Fibroblast of lung (primary cell): ENCODE results near the gene NEBL. TPM values are rescaled to one million over a fixed set of nuclear protein-coding genes. Genes with fewer than 3 reads are reported as not detected.

Experiments
- DNase-seq, 2 donors: peaks; one replicate each; pipeline versions ENCODE4 v3.0.0 to v3.0.0-alpha.2; 2010; ENCODE audit warnings: low read depth in 2 of 2
- H2AFZ ChIP-seq: 2 replicates; pipeline ENCODE4 v1.5.1; 2012; ENCODE audit warnings: low read length, control low read depth, inconsistent platforms
- H3K27ac ChIP-seq: 2 replicates; pipeline ENCODE4 v1.5.1; 2011; ENCODE audit warnings: low read length, control low read depth; ENCODE audit not compliant: insufficient read depth
- H3K27me3 ChIP-seq: 2 replicates; pipeline ENCODE4 v1.5.1; 2011; ENCODE audit warnings: mild to moderate bottlenecking, low read length; ENCODE audit not compliant: control insufficient read depth, insufficient read depth
- H3K36me3 ChIP-seq: 2 replicates; pipeline ENCODE4 v1.5.1; 2011; ENCODE audit warnings: low read length; ENCODE audit not compliant: control insufficient read depth, insufficient read depth
- H3K4me1 ChIP-seq: 2 replicates; pipeline ENCODE4 v1.5.1; 2011; ENCODE audit warnings: low read length; ENCODE audit not compliant: control insufficient read depth, insufficient read depth; ENCODE audit errors: extremely low read depth
- H3K4me2 ChIP-seq: 2 replicates; pipeline ENCODE4 v1.5.1; 2011; ENCODE audit warnings: low read length, control low read depth; ENCODE audit not compliant: insufficient read depth; ENCODE audit errors: extremely low read depth
- H3K4me3 ChIP-seq, 4 experiments: fragments of 200-600 bp in 1 of 4; sonication (generic) in 1 of 4; replicated peaks in 1 of 4; 2 replicates each; pipeline ENCODE4 v1.5.1; 2011 to 2016; ENCODE audit warnings: low read length in 4 of 4, low read depth in 3 of 4, mild to moderate bottlenecking in 3 of 4, control low read depth in 2 of 4, inconsistent platforms in 1 of 4, mixed read lengths in 1 of 4; ENCODE audit not compliant: insufficient read depth in 1 of 4; ENCODE audit errors: control extremely low read depth in 1 of 4
- H3K79me2 ChIP-seq: 2 replicates; pipeline ENCODE4 v1.5.1; 2012; ENCODE audit warnings: mild to moderate bottlenecking, low read length, inconsistent platforms; ENCODE audit not compliant: control insufficient read depth, insufficient read depth
- H3K9ac ChIP-seq: 2 replicates; pipeline ENCODE4 v1.5.1; 2011; ENCODE audit warnings: mild to moderate bottlenecking, low read length, control low read depth; ENCODE audit not compliant: insufficient read depth
- H3K9me3 ChIP-seq: 2 replicates; pipeline ENCODE4 v1.5.1; 2012; ENCODE audit warnings: low read depth, low read length; ENCODE audit not compliant: control insufficient read depth, insufficient read depth
- H4K20me1 ChIP-seq: 2 replicates; pipeline ENCODE4 v1.5.1; 2011; ENCODE audit warnings: low read length; ENCODE audit not compliant: control insufficient read depth, insufficient read depth; ENCODE audit errors: extremely low read depth
- EZH2 ChIP-seq: IDR thresholded peaks from 2 replicates; pipeline ENCODE4 v1.5.1; 2012; ENCODE audit warnings: low read length, control low read depth, mild to moderate bottlenecking; ENCODE audit errors: missing control alignments
- polyA plus RNA-seq, 2 donors: library from polyadenylated mRNA; depleted of rRNA in 1 of 2; stranded (reverse) in 1 of 2; unstranded in 1 of 2; fragments of >200 nt; gene quantifications; 2 replicates each; pipeline ENCODE4 v1.2.1, GENCODE V29; 2011 to 2012; ENCODE audit warnings: missing spikeins in 1 of 2
- total RNA-seq: library from RNA; depleted of rRNA; stranded (reverse); fragments of >200 nt; gene quantifications from 2 replicates; pipeline ENCODE4 v1.2.1, GENCODE V29; 2014
- TF ChIP-seq, protein P1 (sequence below), 2 donors: IDR thresholded peaks in 1 of 2; conservative IDR thresholded peaks in 1 of 2; 1 replicate in 1 of 2; 2 replicates in 1 of 2; pipeline ENCODE4 v1.5.1; 2011 to 2012; ENCODE audit warnings: low read length in 2 of 2, control low read depth in 1 of 2, inconsistent platforms in 1 of 2, low read depth in 1 of 2, mild to moderate bottlenecking in 1 of 2

NEBL gene
- total and polyA plus RNA-seq, 2 donors (not counting 1 experiment from before 2014, with no cell fraction given), result 0.11 to 0.33 TPM

DNA sequence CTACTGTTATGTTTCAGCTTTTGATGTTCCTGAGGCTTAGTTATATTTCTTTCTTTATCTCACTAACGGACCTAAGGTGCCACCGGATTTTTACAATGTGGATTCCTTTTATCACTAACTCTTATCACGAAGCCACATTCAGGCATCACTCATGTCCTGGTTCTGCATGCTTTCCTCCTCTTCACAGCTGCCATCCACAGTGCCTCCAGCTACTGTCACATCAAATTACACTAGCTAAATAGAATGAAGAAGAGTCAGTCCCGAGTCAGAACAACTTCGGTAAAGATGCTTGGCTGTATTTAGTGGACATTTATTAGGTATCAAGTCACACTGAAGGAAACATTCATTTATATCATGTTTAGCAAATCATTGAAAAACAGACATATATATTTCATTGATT, 153.2 kb downstream of the NEBL start:
- no peak for DNase-seq
- H3K9me3 ChIP-seq, result no peaks in the 10 kb centered on the region
- no peak overlapping the region for H3K9ac ChIP-seq
- no peak overlapping the region for H3K4me2 ChIP-seq
- no peak overlapping the region for H3K4me3 ChIP-seq
- H3K4me1 ChIP-seq, result no peaks in the 10 kb centered on the region
- no peaks in the 10 kb centered on the region for H4K20me1 ChIP-seq
- H2AFZ ChIP-seq, result no peak overlapping the region
- no peaks in the 10 kb centered on the region for H3K79me2 ChIP-seq
- TF ChIP-seq, protein P1, sequence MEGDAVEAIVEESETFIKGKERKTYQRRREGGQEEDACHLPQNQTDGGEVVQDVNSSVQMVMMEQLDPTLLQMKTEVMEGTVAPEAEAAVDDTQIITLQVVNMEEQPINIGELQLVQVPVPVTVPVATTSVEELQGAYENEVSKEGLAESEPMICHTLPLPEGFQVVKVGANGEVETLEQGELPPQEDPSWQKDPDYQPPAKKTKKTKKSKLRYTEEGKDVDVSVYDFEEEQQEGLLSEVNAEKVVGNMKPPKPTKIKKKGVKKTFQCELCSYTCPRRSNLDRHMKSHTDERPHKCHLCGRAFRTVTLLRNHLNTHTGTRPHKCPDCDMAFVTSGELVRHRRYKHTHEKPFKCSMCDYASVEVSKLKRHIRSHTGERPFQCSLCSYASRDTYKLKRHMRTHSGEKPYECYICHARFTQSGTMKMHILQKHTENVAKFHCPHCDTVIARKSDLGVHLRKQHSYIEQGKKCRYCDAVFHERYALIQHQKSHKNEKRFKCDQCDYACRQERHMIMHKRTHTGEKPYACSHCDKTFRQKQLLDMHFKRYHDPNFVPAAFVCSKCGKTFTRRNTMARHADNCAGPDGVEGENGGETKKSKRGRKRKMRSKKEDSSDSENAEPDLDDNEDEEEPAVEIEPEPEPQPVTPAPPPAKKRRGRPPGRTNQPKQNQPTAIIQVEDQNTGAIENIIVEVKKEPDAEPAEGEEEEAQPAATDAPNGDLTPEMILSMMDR (conservative IDR thresholded peaks at IDR 0.05 in 1 of 2, IDR thresholded peaks at IDR 0.05 in 1 of 2; ENCODE audit: low read depth in 1 of 2, low read length in 2 of 2), result no peak
- H3K36me3 ChIP-seq, result no peaks in the 10 kb centered on the region
- no peak overlapping the region for H3K27ac ChIP-seq
- no peaks in the 10 kb centered on the region for H3K27me3 ChIP-seq

- Histone ChIP-seq H3K9ac (no peak overlapping the region), H3K4me1 (no peaks in the 10 kb centered on the region), H3K27ac (no peak overlapping the region), H3K27me3 (no peaks in the 10 kb centered on the region), H3K79me2 (no peaks in the 10 kb centered on the region), H3K4me2 (no peak overlapping the region), H2AFZ (no peak overlapping the region), H3K36me3 (no peaks in the 10 kb centered on the region), H4K20me1 (no peaks in the 10 kb centered on the region), H3K9me3 (no peaks in the 10 kb centered on the region), H3K4me3 (no peak overlapping the region)
- TF ChIP-seq, protein P1 (conservative IDR thresholded peaks at IDR 0.05 in 1 of 2, IDR thresholded peaks at IDR 0.05 in 1 of 2; ENCODE audit: low read depth in 1 of 2, low read length in 2 of 2), result no peak
- no peak for TF ChIP-seq EZH2
- DNase-seq, result no peak
Observed at GRCh38 chr10:20742737-20743541, 154.2 kb downstream of the NEBL start.

DNA sequence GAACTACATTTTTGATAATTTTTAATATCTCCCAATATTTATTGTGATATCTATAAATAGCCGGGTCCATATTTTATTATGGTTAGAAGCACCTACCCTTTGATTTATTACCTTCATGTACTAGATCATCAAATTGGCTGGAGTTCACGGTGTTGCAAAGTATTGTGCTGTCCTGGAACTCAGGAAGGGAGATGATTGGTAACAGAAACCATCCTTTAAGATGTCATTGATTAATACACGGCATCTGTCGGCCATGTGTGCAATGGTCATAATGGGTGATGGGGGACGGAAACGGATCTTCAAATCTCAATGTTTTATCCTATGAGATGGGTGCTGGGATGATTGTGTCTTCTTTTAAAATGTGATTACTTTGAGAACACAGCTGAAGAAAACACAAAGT, 157.0 kb downstream of the NEBL start:
- Histone ChIP-seq H3K27me3 (no peaks in the 10 kb centered on the region), H3K27ac (no peak overlapping the region), H3K9me3 (no peaks in the 10 kb centered on the region), H4K20me1 (no peaks in the 10 kb centered on the region), H2AFZ (no peak overlapping the region), H3K4me1 (no peaks in the 10 kb centered on the region), H3K4me2 (no peak overlapping the region), H3K4me3 (no peak overlapping the region), H3K9ac (no peak overlapping the region), H3K36me3 (no peaks in the 10 kb centered on the region), H3K79me2 (no peaks in the 10 kb centered on the region)
- TF ChIP-seq, protein P1 (conservative IDR thresholded peaks at IDR 0.05 in 1 of 2, IDR thresholded peaks at IDR 0.05 in 1 of 2; ENCODE audit: low read depth in 1 of 2, low read length in 2 of 2), result no peak
- TF ChIP-seq EZH2, result no peak
- no peak for DNase-seq
